Natural killer cell (primary cell): ENCODE results near the gene COL27A1. TPM values are rescaled to one million over a fixed set of nuclear protein-coding genes. Genes with fewer than 3 reads are reported as not detected.
"Not testable (repeated sequence)": the region's sequence is repeated elsewhere in the genome, so short reads cannot be mapped to it uniquely, and the experiment has no call there.

Source experiments
- ATAC-seq, 3 donors: fragments of 150-1000 bp in 2 of 3; fragments of 200-7000 bp in 1 of 3; cut with Tn5 transposase; 1 replicate in 1 of 3; 2 replicates in 2 of 3; pipeline ENCODE4 v1.10.0; 2021; ENCODE audit warnings: mild to moderate bottlenecking in 2 of 3, moderate library complexity in 2 of 3
- DNase-seq, 2 donors: peaks; one replicate each; pipeline versions ENCODE4 v3.0.0 to v3.0.0-alpha.2; 2013 to 2021; ENCODE audit warnings: mixed read lengths in 1 of 2
- H3K27ac ChIP-seq: one replicate; pipeline ENCODE4 v1.5.1; 2013; ENCODE audit warnings: mild to moderate bottlenecking, low read length
- H3K27me3 ChIP-seq: one replicate; pipeline ENCODE4 v1.6.1; 2013; ENCODE audit warnings: low read length; ENCODE audit not compliant: control insufficient read depth, insufficient read depth
- H3K36me3 ChIP-seq: one replicate; pipeline ENCODE4 v1.6.1; 2013; ENCODE audit warnings: low read length; ENCODE audit not compliant: control insufficient read depth, insufficient read depth
- H3K4me1 ChIP-seq: one replicate; pipeline ENCODE4 v1.6.1; 2013; ENCODE audit warnings: low read length; ENCODE audit not compliant: control insufficient read depth, insufficient read depth
- H3K4me3 ChIP-seq: one replicate; pipeline ENCODE4 v1.5.1; 2013; ENCODE audit warnings: low read length
- H3K9me3 ChIP-seq: one replicate; pipeline ENCODE4 v1.6.1; 2013; ENCODE audit warnings: low read length; ENCODE audit not compliant: control insufficient read depth, insufficient read depth
- H3K27ac Mint-ChIP-seq, 2 donors: one replicate each; pipeline ENCODE4 v1.8.0; 2022; ENCODE audit warnings: mild to moderate bottlenecking in 2 of 2, mixed read lengths in 2 of 2, moderate library complexity in 1 of 2
- H3K27me3 Mint-ChIP-seq, 2 donors: one replicate each; pipeline ENCODE4 v1.8.0; 2022; ENCODE audit warnings: low read depth in 2 of 2, mixed read lengths in 2 of 2
- H3K36me3 Mint-ChIP-seq: one replicate; pipeline ENCODE4 v1.8.0; 2022; ENCODE audit warnings: mixed read lengths
- H3K4me1 Mint-ChIP-seq, 2 donors: one replicate each; pipeline ENCODE4 v1.8.0; 2022; ENCODE audit warnings: mixed read lengths in 2 of 2
- H3K4me3 Mint-ChIP-seq: one replicate; pipeline ENCODE4 v1.8.0; 2022; ENCODE audit warnings: mild to moderate bottlenecking, moderate library complexity, mixed read lengths
- H3K9me3 Mint-ChIP-seq, 2 donors: one replicate each; pipeline ENCODE4 v1.8.0; 2022; ENCODE audit warnings: mixed read lengths in 2 of 2
- CTCF ChIP-seq: fragments of 200-600 bp; IDR thresholded peaks from one replicate; pipeline ENCODE4 v1.8.0; 2022; ENCODE audit warnings: antibody characterized with exemption
- WGBS: methylation state at CpG from one replicate; pipeline ENCODE4 v1.1.7; 2013; ENCODE audit warnings: missing lambda C conversion rate; ENCODE audit not compliant: insufficient coverage; 5-methylcytosine and 5-hydroxymethylcytosine counted together
- intact Hi-C: fragments of 100-400 bp; cut with micrococcal nuclease; formaldehyde crosslinking; loops from one replicate; pipeline ENCODE4 v1.14.2; 2022
- total RNA-seq, 4 donors: library from RNA; stranded (reverse); fragments of 120-200 nt in 1 of 4; gene quantifications; one replicate each; pipeline versions ENCODE4 v1.2.3 to v1.2.4, GENCODE V29; 2013 to 2022

The COL27A1 gene
- total RNA-seq, 3 donors from 2014 or later (not counting 1 experiment from before 2014, with no cell fraction given), result not detected

GRCh38 chr9:114319147-114319546 lies 163.8 kb downstream of the COL27A1 start:
- H3K9me3 ChIP-seq, result no peaks in the 10 kb centered on the region
- 86% methylated on average over 3 of the region's 3 CpGs for WGBS
- H3K27ac Mint-ChIP-seq, result no peak overlapping the region
- no peak overlapping the region for H3K27ac ChIP-seq
- intact Hi-C loops, result no loop called here
- no peaks in the 10 kb centered on the region for H3K9me3 Mint-ChIP-seq
- no peaks in the 10 kb centered on the region for H3K36me3 Mint-ChIP-seq
- no peak overlapping the region for H3K4me3 ChIP-seq
- peaks cover 0 to 4% of the 10 kb centered on the region in 2 donors for H3K27me3 Mint-ChIP-seq
- ATAC-seq (no peak), DNase-seq (no peak)
- no peak overlapping the region for H3K4me3 Mint-ChIP-seq
- no peaks in the 10 kb centered on the region for H3K36me3 ChIP-seq
- H3K4me1 Mint-ChIP-seq, result no peaks in the 10 kb centered on the region
- no peaks in the 10 kb centered on the region for H3K4me1 ChIP-seq
- H3K27me3 ChIP-seq, result no peaks in the 10 kb centered on the region
- TF ChIP-seq CTCF, result no peak

- H3K4me1 Mint-ChIP-seq, H3K4me1 ChIP-seq, H3K9me3 ChIP-seq, DNase-seq, H3K4me3 ChIP-seq, H3K27ac ChIP-seq, H3K27me3 Mint-ChIP-seq, H3K4me3 Mint-ChIP-seq, H3K27ac Mint-ChIP-seq, ATAC-seq, H3K27me3 ChIP-seq, H3K36me3 Mint-ChIP-seq, H3K36me3 ChIP-seq, H3K9me3 Mint-ChIP-seq, intact Hi-C loops: not testable (repeated sequence)
- 94% methylated on average over 7 of the region's 7 CpGs for WGBS
Observed at GRCh38 chr9:114320710-114321109, 165.4 kb downstream of the COL27A1 start.

GRCh38 chr9:114321759-114322158 lies 166.4 kb downstream of the COL27A1 start:
- H3K27me3 ChIP-seq, result no peaks in the 10 kb centered on the region
- Mint-ChIP-seq H3K4me3 (no peak overlapping the region), H3K9me3 (no peaks in the 10 kb centered on the region), H3K4me1 (no peaks in the 10 kb centered on the region), H3K36me3 (no peaks in the 10 kb centered on the region), H3K27me3 (peaks cover 0 to 4% of the 10 kb centered on the region in 2 donors), H3K27ac (no peak overlapping the region)
- TF ChIP-seq CTCF, result no peak
- H3K4me3 ChIP-seq, result no peak overlapping the region
- WGBS, result 77% methylated on average over 7 of the region's 8 CpGs
- no peaks in the 10 kb centered on the region for H3K36me3 ChIP-seq
- H3K4me1 ChIP-seq, result no peaks in the 10 kb centered on the region
- intact Hi-C loops, result no loop called here
- ATAC-seq (no peak), DNase-seq (no peak)
- H3K9me3 ChIP-seq, result no peaks in the 10 kb centered on the region
- no peak overlapping the region for H3K27ac ChIP-seq

GRCh38 chr9:114322160-114322818 lies 167.0 kb downstream of the COL27A1 start:
- ATAC-seq, H3K36me3 Mint-ChIP-seq, intact Hi-C loops, H3K4me1 Mint-ChIP-seq, H3K4me3 ChIP-seq, H3K4me3 Mint-ChIP-seq, H3K36me3 ChIP-seq, H3K27me3 ChIP-seq, H3K4me1 ChIP-seq, H3K27ac ChIP-seq, H3K9me3 Mint-ChIP-seq, H3K9me3 ChIP-seq, DNase-seq, H3K27ac Mint-ChIP-seq, H3K27me3 Mint-ChIP-seq: not testable (repeated sequence)
- WGBS, result 87% methylated on average over 10 of the region's 12 CpGs

GRCh38 chr9:114322831-114323531 lies 167.6 kb downstream of the COL27A1 start, which contains the start of gene ORM1:
Gene ORM1, plus strand, starts transcription at chr9:114323098. Its CDS starts 36 bp downstream, at chr9:114323134.
- H3K4me1 Mint-ChIP-seq, DNase-seq, intact Hi-C loops, H3K9me3 ChIP-seq, H3K4me1 ChIP-seq, H3K27me3 ChIP-seq, H3K4me3 Mint-ChIP-seq, H3K27me3 Mint-ChIP-seq, H3K36me3 Mint-ChIP-seq, H3K9me3 Mint-ChIP-seq, H3K4me3 ChIP-seq, H3K36me3 ChIP-seq, H3K27ac Mint-ChIP-seq, H3K27ac ChIP-seq: not testable (repeated sequence)
- WGBS, result 54% methylated on average over 3 of the region's 15 CpGs
- ATAC-seq, result peak in 1 of 3 donors; percentile 20

- H3K9me3 ChIP-seq, DNase-seq, H3K4me3 ChIP-seq, H3K4me1 ChIP-seq, H3K4me3 Mint-ChIP-seq, H3K36me3 ChIP-seq, H3K36me3 Mint-ChIP-seq, H3K27me3 Mint-ChIP-seq, intact Hi-C loops, ATAC-seq, H3K27ac ChIP-seq, H3K4me1 Mint-ChIP-seq, H3K9me3 Mint-ChIP-seq, H3K27me3 ChIP-seq, H3K27ac Mint-ChIP-seq: not testable (repeated sequence)
- WGBS, result 84% methylated on average over 6 of the region's 6 CpGs
Observed at GRCh38 chr9:114323849-114324248, 168.5 kb downstream of the COL27A1 start.
